HK-2 (cell line): ENCODE data around the gene DIAPH1.
A peak's percentile ranks its signal among the peaks of the same experiment; 100 is the strongest.

Experiments
- DNase-seq: peaks from one replicate; pipeline ENCODE4 v3.0.0-alpha.2; 2018; ENCODE audit not compliant: unreplicated experiment

DIAPH1 gene

DNA sequence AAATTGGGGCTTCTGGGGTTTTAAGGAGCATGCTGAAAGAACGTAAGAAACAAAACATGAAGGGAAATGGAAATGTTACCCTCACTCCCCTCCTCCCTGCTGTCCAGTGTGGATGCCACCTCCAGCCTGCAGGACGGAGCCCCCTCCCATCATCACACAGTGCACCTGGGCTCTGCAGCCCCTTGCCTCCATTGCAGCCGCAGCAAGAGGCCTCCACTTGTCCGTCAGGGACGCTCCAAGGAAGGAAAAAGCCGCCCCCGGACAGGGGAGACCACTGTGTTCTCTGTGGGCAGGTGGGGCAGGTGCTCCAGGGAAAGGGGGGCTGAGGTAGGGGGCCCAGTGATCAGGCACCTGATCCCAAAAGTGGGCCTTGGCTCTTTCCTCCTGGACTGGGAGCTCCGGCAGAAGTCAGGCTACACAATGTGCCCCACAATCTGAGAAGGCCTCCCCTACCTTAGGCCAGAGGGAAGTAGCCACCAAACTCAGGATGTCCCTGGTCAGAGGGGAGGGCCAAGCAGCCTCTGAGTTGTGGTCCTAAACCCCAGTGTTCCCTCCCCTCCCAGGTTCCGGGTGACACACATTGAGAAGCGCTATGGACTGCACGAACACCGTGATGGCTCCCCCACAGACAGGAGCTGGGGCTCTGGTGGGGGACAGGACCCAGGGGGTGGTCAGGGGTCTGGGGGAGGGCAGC lies 20.7 kb upstream of the DIAPH1 start:
- no peak for DNase-seq

GRCh38 chr5:141638771-141639170 lies 20.0 kb upstream of the DIAPH1 start:
- DNase-seq = no peak

DNA sequence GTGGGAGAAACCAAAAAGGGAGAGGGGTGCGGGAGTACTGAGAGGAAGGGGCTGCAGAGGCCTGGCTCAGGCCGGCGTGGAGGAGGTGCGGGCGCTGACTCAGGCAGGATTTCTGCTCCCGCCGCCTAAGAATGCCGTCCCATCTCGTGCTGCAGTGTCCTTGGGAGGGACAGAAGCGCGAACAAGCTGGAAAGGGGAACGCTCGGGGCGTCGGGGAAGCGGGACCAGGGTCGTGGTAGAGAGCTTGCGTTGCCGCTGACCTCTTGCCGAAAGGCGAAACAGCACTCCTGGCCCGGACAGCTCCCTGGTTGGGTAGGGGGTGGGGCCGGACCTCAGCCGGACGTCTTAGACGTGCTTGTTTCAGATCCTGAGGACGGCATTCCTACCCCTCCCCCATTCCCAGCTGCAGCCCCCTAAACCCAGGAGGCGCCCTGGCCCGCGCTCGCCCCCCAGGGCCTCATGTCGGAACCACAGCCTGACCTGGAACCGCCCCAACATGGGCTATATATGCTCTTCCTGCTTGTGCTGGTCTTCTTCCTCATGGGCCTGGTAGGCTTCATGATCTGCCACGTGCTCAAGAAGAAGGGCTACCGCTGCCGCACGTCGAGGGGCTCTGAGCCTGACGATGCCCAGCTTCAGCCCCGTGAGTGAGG lies 19.1 kb upstream of the DIAPH1 start:
- DNase-seq = peak; percentile 53

- DNase-seq = no peak
These were observed 18.4 kb upstream of the DIAPH1 start for GRCh38 chr5:141637123-141637766.

GRCh38 chr5:141636413-141637122 lies 17.8 kb upstream of the DIAPH1 start, which contains the start of the genes HDAC3 and RELL2:
HDAC3 (minus strand) TSS chr5:141636849; CDS start chr5:141636790, 59 bp downstream.
RELL2 (plus strand) TSS chr5:141636997; CDS start chr5:141638226, 1,229 bp downstream.
- DNase-seq = peak; percentile 86

DNA sequence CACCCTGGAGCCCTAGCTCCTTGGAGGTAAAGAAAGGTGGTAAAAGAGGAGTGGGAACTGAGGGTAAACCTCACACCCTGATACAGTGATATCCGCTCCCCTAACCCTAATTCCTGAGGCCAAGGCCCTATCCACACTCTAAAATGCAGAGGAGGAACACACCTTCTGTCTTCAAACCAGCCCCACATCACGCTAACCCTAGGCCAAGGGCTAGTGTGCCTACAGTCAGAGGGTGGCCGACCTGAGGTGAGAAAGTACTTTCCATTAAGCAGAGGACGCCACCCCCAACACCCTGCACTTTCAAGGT lies 17.3 kb upstream of the DIAPH1 start:
- DNase-seq = no peak

GRCh38 chr5:141635646-141636045 lies 16.8 kb upstream of the DIAPH1 start:
- DNase-seq = no peak

DNA sequence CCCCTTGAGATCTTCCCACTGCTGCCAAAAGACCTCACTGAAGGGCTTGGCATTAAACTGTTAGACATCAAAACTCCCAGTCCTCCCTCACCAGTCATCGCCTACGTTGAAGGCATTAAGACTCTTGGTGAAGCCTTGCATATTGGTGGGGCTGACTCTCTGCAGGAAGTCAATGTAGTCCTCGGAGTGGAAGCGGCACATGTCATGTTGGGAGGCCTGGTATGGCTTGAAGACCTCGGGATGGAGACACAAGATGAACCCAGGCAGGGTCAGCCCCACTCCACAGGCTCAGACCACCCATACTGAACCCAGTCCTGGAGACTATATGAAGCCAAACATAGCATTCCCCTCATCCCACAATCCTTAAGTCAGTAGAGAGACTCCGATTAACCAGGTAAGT lies 15.9 kb upstream of the DIAPH1 start:
- DNase-seq = no peak

GRCh38 chr5:141633871-141634561 lies 15.2 kb upstream of the DIAPH1 start:
- DNase-seq = no peak

DNA sequence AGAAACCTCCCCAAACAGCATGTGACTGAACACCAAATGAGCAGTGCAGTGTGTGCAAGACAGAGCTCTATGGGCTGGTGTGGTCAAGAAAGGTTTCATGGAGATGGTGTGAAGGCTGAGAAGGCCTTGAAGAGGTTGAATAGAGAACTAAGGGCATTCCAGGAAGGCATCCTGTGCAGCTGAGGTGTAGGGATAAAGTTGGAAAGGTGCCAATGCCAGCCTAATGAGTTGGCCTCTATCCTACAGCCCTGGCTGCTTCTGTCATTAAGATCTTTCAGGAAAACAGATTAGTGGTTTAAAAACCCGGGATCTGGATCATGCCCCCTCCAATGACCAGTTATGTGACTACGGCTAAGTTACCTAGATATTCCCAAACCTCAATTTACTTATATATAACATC lies 13.8 kb upstream of the DIAPH1 start:
- DNase-seq = no peak

- DNase-seq = no peak
These were observed 11.9 kb upstream of the DIAPH1 start for GRCh38 chr5:141630570-141631140.

DNA sequence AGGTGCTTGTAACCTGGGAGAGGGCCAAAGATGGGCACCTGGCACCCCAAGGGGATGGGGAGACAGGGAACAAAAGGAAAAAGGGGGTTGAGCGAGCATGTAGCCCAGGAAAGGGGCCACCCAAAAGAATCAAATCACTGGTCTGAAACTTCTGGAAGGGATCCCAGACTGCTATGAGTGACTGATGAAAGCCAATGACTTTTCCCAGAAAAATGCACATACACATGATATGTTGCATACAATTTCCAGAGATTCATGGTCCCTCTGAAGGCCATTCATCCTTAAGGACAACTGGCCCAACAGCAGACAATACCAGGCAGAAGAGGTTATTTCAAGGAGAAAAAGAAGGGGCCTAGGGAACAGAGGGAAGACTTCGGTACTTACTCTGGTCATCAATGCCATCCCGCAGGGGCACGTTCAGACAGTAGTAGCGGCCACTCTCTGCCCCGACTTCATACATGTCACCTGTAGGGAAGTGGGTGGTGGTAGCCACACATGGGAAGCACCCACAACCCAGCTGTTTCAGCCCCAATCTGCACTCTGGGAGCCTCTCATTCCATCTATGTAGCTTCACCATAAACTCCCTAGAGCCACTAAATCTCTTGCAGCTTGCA lies 9.5 kb upstream of the DIAPH1 start:
- no peak for DNase-seq

GRCh38 chr5:141623611-141624010 lies 4.8 kb upstream of the DIAPH1 start:
- DNase-seq = no peak

GRCh38 chr5:141623186-141623585 lies 4.4 kb upstream of the DIAPH1 start:
- no peak for DNase-seq

DNA sequence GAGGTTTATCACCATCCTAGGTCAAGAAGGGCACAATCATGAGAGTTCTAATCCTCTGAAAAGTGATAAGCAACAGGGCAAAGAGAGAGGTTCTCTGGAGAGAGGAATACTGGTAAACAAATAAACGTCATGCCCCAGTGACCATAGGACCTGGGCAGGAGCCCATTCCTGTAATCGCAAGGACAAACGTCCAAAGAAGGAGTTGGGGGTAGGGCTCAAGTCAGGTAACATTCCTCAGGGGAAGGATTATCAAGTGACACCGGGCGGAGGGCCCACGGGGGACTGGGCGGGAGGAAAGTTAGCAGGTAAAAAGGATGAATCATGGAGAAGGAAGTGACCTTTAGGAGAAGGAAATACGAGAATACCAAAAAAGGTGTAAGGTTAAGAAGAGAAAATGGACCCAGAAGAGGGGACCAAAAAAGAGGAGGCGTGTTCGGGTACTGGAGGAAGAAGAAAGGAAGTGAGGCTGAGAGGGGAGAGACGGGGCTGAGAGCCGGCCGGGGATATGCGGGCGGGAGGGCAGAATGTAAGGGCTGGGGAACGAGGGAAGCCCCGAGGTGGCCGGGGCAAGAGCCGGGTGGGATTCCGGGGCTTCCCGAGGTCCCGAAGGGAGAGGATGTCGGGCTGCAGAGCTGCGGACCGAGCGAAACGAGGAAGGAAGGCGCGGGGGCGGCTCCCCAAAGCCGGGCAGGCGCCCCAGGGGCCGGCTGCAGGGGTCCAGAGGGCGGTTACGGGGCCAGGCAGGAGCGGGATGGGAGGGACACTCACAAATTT lies 583 bp downstream of the DIAPH1 start:
- DNase-seq = peak; percentile 51

- no peak for DNase-seq
These were observed 1.1 kb downstream of the DIAPH1 start for GRCh38 chr5:141617682-141618029.

DNA sequence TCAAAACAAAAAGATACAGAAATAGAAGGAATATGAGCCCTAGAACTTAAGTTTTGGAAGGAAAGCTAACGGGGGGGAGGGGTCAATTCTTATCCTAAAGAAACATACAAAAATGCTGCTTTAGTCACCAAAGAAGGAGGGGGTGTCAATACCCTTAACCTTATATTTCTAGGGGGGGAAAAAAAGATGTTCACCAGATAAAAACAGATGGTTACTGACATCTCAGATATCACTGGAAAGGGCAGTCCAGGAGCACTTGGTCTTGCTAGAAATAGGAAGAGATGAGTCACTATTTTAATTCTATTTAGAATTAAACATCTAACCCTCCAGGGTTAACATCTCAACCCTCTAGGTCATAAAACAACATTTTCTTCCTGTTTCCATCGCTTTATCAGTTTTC lies 1.7 kb downstream of the DIAPH1 start:
- DNase-seq = no peak

- DNase-seq = no peak
These were observed 2.6 kb downstream of the DIAPH1 start for GRCh38 chr5:141615991-141616720.

DNA sequence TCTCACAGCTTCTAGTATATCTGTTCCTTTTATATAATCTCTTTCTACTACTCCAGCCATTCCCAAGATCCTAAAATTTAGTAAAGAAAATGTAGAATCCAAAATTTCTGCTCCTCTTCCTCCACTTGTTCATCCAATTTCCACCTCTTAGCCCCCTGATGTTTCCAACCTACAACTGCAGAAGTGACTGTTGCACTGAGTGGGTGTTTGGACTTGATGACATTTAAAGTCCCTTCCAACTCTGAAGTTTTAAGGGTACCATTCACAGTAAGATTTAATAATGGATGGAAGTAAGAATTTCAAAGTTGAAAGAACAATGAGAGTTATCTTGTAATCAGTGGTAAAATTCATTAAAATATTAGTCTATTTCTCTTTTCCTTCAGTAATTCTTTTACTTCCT lies 5.5 kb downstream of the DIAPH1 start:
- DNase-seq = no peak

DNA sequence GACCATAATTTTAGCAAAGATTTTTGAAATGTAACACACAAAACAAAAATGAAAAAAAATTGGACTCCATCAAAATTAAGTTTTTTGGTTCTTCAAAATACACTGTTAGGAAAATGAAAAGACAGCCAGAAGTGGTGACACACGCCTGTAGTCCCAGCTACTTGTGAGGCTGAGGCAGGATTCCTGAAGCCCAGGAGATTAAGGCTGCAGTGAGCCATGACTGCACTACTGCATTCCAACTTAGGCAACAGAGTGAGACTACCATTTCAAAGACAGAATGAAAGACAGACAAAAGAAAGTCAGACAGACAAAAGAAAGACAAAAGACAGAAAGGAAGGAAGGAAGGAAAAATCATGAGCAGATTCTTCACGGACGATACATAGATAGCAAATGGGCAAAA lies 7.5 kb downstream of the DIAPH1 start:
- no peak for DNase-seq
